GM12878 (cell line): ENCODE data around the gene PRLH. TPM values are rescaled to one million over a fixed set of nuclear protein-coding genes. Genes with fewer than 3 reads are reported as not detected.
A peak's percentile ranks its signal among the peaks of the same experiment; 100 is the strongest.

Experiments
- ATAC-seq: fragments of 200-7000 bp; cut with Tn5 transposase; 3 replicates; pipeline ENCODE4 v1.9.1; 2020; ENCODE audit warnings: mild to moderate bottlenecking, moderate library complexity
- BruUV-seq: library from RNA; stranded (reverse); fragments of 400-500 nt; replicated peaks from 2 replicates; lab custom pipeline; 2021; lab: Mats Ljungman, UMichigan
- CTCF ChIA-PET: fragments of 300-600 bp; sonication (Branson Sonifier 250); formaldehyde crosslinking; extraction: SDS; loops from one replicate; lab custom pipeline; 2021; ENCODE audit warnings: inconsistent platforms; lab: Yijun Ruan, JAX
- POLR2A ChIA-PET: fragments of 350-600 bp; formaldehyde crosslinking; extraction: SDS; loops from one replicate; lab custom pipeline; 2021; ENCODE audit warnings: inconsistent platforms; lab: Charles Lee
- RAD21 ChIA-PET: fragments of 300-600 bp; sonication (Branson Sonifier 250); formaldehyde crosslinking; loops from one replicate; lab custom pipeline; 2023; ENCODE audit warnings: antibody characterized with exemption; ENCODE audit not compliant: unreplicated experiment; lab: Charles Lee
- SMC1A ChIA-PET: fragments of 300-600 bp; sonication (Branson Sonifier 250); formaldehyde crosslinking; loops from one replicate; lab custom pipeline; 2023; ENCODE audit not compliant: unreplicated experiment, uncharacterized antibody; lab: Charles Lee
- DNase-seq: peaks from one replicate; pipeline ENCODE4 v3.0.0-alpha.2; 2011; ENCODE audit warnings: low read depth, low spot score
- FAIRE-seq: peaks from 3 replicates; lab custom pipeline; 2011; peaks lifted over from hg19 to GRCh38; lab: Jason Lieb, UNC
- H2AFZ ChIP-seq: 2 replicates; pipeline ENCODE4 v1.6.0; 2011; ENCODE audit warnings: low read depth, low read length, control low read depth; ENCODE audit not compliant: control insufficient read depth
- H3K27ac ChIP-seq: 2 replicates; pipeline ENCODE4 v1.5.1; 2011; ENCODE audit warnings: control low read depth; ENCODE audit not compliant: control insufficient read depth, insufficient read depth
- H3K27me3 ChIP-seq, 2 experiments: replicated peaks in 1 of 2; 2 replicates each; pipeline versions ENCODE4 v1.6.0 to v1.6.1; 2011; ENCODE audit warnings: low read length in 1 of 2; ENCODE audit not compliant: control insufficient read depth in 2 of 2, insufficient read depth in 2 of 2
- H3K36me3 ChIP-seq, 2 experiments: 2 replicates each; pipeline ENCODE4 v1.5.1; 2011; ENCODE audit warnings: low read length in 1 of 2; ENCODE audit not compliant: control insufficient read depth in 2 of 2, insufficient read depth in 2 of 2
- H3K4me1 ChIP-seq: 2 replicates; pipeline ENCODE4 v1.6.1; 2011; ENCODE audit warnings: mild to moderate bottlenecking, low read length, moderate library complexity, mixed read lengths; ENCODE audit not compliant: control insufficient read depth, insufficient read depth
- H3K4me2 ChIP-seq: 2 replicates; pipeline ENCODE4 v1.6.0; 2011; ENCODE audit warnings: control low read depth; ENCODE audit not compliant: control insufficient read depth, insufficient read depth
- H3K4me3 ChIP-seq: fragments of 200-600 bp; sonication (generic); 2 replicates; pipeline ENCODE4 v1.5.1; 2016
- H3K79me2 ChIP-seq: 2 replicates; pipeline ENCODE4 v1.6.0; 2011; ENCODE audit warnings: low read length; ENCODE audit not compliant: control insufficient read depth, insufficient read depth
- H3K9ac ChIP-seq: 2 replicates; pipeline ENCODE4 v1.8.0; 2011; ENCODE audit warnings: low read length, control low read depth, mixed read lengths; ENCODE audit not compliant: control insufficient read depth, insufficient read depth
- H3K9me3 ChIP-seq: replicated peaks from 3 replicates; pipeline ENCODE4 v1.5.1; 2011; ENCODE audit warnings: mild to moderate bottlenecking, low read length; ENCODE audit not compliant: control insufficient read depth, insufficient read depth
- H4K20me1 ChIP-seq: 2 replicates; pipeline ENCODE4 v1.6.0; 2011; ENCODE audit not compliant: control insufficient read depth, insufficient read depth
- GABPA ChIP-seq: IDR thresholded peaks from 2 replicates; pipeline ENCODE4 v1.6.1; 2014; ENCODE audit warnings: antibody characterized with exemption, low read depth, mild to moderate bottlenecking, inconsistent platforms
- HDAC2 ChIP-seq: fragments of 200-600 bp; sonication (generic); IDR thresholded peaks from 2 replicates; pipeline ENCODE4 v1.6.1; 2017
- IRF4 ChIP-seq: IDR thresholded peaks from 2 replicates; pipeline ENCODE4 v1.6.1; 2011; ENCODE audit warnings: low read depth, low read length
- MYB ChIP-seq: fragments of 150-350 bp; IDR thresholded peaks from 2 replicates; pipeline ENCODE4 v1.6.1; 2014; ENCODE audit warnings: mild to moderate bottlenecking, low read depth, low read length, borderline replicate concordance
- WGBS: methylation state at CpG from one replicate; pipeline ENCODE4 v1.1.6; 2016; ENCODE audit warnings: low lambda C conversion rate; ENCODE audit not compliant: insufficient replicate concordance, insufficient coverage; ENCODE audit errors: missing lambda C conversion rate; 5-methylcytosine and 5-hydroxymethylcytosine counted together
- in situ Hi-C: fragments of 300-500 bp; cut with MboI; formaldehyde crosslinking; loops from 9 replicates; pipeline ENCODE4 v1.14.3; 2018; ENCODE audit warnings: mixed read lengths
- intact Hi-C: fragments of 100-400 bp; cut with micrococcal nuclease; formaldehyde crosslinking; loops from one replicate; pipeline ENCODE4 v1.14.2; 2022; ENCODE audit not compliant: unreplicated experiment
- polyA plus RNA-seq, 11 experiments: library from polyadenylated mRNA; depleted of rRNA in 4 of 11; unstranded in 6 of 11; stranded (reverse) in 5 of 11; fragments of >200 nt; fragmentation: Nextera tagmentation in 4 of 11; fragmentation: Illumina TruSeq in 1 of 11; extraction: Ambion mirVana in 4 of 11; extraction: Trizol in 1 of 11; gene quantifications; 1 replicate in 1 of 11; 2 replicates in 10 of 11; pipeline versions ENCODE4 v1.2.1 to v1.2.3, GENCODE V29; 2011 to 2016; ENCODE audit warnings: inconsistent platforms in 2 of 11, missing spikeins in 2 of 11, low read depth in 1 of 11
- total RNA-seq, 4 experiments: library from RNA; depleted of rRNA in 3 of 4; stranded (reverse); fragments of >200 nt in 3 of 4; fragmentation: Illumina TruSeq in 1 of 4; extraction: Trizol in 1 of 4; gene quantifications; 2 replicates each; pipeline versions ENCODE4 v1.2.1 to v1.2.3, GENCODE V29; 2013 to 2021
- TF ChIP-seq, protein P1 (sequence below): fragments of 150-350 bp; IDR thresholded peaks from 2 replicates; pipeline ENCODE4 v1.6.1; 2014; ENCODE audit warnings: mild to moderate bottlenecking, low read depth, low read length

Gene PRLH
- total and polyA plus RNA-seq, 10 of the 15 experiments (the other 5 are each of a cell fraction or from before 2014, with no cell fraction given): not detected

DNA sequence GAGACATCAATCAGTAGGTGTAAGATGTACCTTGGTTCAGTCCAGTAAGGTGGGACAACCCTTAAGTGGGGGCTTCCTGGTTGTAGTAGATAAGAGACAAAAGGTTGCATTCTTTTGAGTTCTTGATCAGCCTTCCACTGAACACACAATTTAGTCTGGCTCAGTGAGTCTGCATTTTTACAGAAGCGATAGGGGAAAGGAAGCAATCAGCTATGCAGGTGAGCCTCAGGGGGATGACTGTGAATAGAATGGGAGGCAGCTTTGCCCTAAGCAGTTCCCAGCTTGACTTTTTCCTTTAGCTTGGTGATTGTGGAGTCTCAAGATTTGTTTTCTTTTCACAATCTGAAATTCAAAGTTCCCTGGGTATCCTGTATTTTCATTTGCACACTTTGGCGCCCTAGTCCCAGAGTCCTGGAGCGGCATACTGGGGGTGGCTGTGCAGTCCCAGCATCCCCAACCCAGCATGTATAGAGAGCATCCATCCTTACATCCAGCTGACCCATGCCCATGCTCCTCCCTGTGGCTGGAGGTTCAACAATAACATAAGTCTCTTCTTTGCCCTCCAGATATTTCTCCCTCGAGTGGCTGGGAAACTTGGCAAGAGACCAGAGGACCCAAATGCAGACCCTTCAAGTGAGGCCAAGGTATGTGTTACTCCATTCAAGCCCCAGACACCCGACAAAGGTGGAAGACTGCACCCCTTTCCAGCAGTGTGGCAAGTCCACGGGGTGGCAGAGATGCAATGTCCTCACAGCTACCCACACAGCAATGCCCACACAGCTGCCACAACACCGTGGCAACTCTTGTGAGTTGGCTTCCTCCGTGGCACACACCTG is 20.1 kb upstream of the PRLH start:
- CTCF ChIA-PET: interaction anchor here (0.7 to 1.4 kb wide), 3 partner anchors 9 to 26 kb away, joined by 3 to 4 read pairs (median 4); no protein-coding TSS in a partner anchor
- no peak for FAIRE-seq
- intact Hi-C loops: no loop called here

More for the DNA sequence above, 20.1 kb upstream of the PRLH start:
- in situ Hi-C loops: no loop called here
- WGBS: 27% methylated on average over 8 of the region's 8 CpGs
- Histone ChIP-seq H3K9ac (no peak overlapping the region), H3K4me2 (no peak overlapping the region), H3K4me3 (no peak overlapping the region), H3K27me3 (peaks cover 0 to 1% of the 10 kb centered on the region in 2 experiments; a peak in 1 of 4 replicates), H3K79me2 (no peaks in the 10 kb centered on the region), H3K27ac (no peak overlapping the region), H4K20me1 (no peaks in the 10 kb centered on the region), H3K4me1 (peaks cover 1% of the 10 kb centered on the region; the same call in 1 of the 2 replicates), H3K36me3 (no peaks in the 10 kb centered on the region), H3K9me3 (no peaks in the 10 kb centered on the region), H2AFZ (no peak overlapping the region)
- no TSS peak for BruUV-seq
- ChIA-PET SMC1A (interaction anchor here (1.0 to 1.7 kb wide), 3 partner anchors 10 to 33 kb away, joined by 4 to 6 read pairs (median 4); no protein-coding TSS in a partner anchor), RAD21 (interaction anchor here (0.7 to 1.0 kb wide), 2 partner anchors 13 to 16 kb away, joined by 3 to 4 read pairs; no protein-coding TSS in a partner anchor), POLR2A (interaction anchor here (1.0 kb wide), 1 partner anchor 9 kb away, joined by 3 read pairs; no protein-coding TSS in a partner anchor)
- TF ChIP-seq IRF4: no peak
- TF ChIP-seq GABPA: no peak
- no peak for TF ChIP-seq MYB
- TF ChIP-seq, protein P1, sequence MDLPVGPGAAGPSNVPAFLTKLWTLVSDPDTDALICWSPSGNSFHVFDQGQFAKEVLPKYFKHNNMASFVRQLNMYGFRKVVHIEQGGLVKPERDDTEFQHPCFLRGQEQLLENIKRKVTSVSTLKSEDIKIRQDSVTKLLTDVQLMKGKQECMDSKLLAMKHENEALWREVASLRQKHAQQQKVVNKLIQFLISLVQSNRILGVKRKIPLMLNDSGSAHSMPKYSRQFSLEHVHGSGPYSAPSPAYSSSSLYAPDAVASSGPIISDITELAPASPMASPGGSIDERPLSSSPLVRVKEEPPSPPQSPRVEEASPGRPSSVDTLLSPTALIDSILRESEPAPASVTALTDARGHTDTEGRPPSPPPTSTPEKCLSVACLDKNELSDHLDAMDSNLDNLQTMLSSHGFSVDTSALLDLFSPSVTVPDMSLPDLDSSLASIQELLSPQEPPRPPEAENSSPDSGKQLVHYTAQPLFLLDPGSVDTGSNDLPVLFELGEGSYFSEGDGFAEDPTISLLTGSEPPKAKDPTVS: no peak
- no peak for TF ChIP-seq HDAC2
- no peak for DNase-seq
- ATAC-seq: peak; percentile 25; the same call in 1 of the 3 replicates
